WTC11 (cell line): Measurements from ENCODE around the gene AFAP1L1.

ENCODE experiments used
- AFF4 ChIP-seq: sonication (generic); formaldehyde crosslinking; IDR thresholded peaks from 2 replicates; pipeline ENCODE4 v1.8.1; 2023; ENCODE audit warnings: mild to moderate bottlenecking, missing genetic modification reagents, borderline replicate concordance
- ATF3 ChIP-seq: sonication (generic); formaldehyde crosslinking; conservative IDR thresholded peaks from 2 replicates; pipeline ENCODE4 v1.8.1; 2022; ENCODE audit warnings: mild to moderate bottlenecking, missing genetic modification reagents
- ELF4 ChIP-seq: sonication (generic); formaldehyde crosslinking; IDR thresholded peaks from 2 replicates; pipeline ENCODE4 v1.8.1; 2022; ENCODE audit warnings: low read depth, mild to moderate bottlenecking, moderate library complexity, missing genetic modification reagents
- ETV6 ChIP-seq: sonication (generic); formaldehyde crosslinking; IDR thresholded peaks from 2 replicates; pipeline ENCODE4 v1.8.1; 2022; ENCODE audit warnings: mild to moderate bottlenecking, missing genetic modification reagents
- HMGXB4 ChIP-seq: sonication (generic); formaldehyde crosslinking; IDR thresholded peaks from 2 replicates; pipeline ENCODE4 v1.8.1; 2023; ENCODE audit warnings: mild to moderate bottlenecking, moderate library complexity, missing genetic modification reagents
- IRF1 ChIP-seq: sonication (generic); formaldehyde crosslinking; IDR thresholded peaks from 2 replicates; pipeline ENCODE4 v1.8.0; 2023; ENCODE audit warnings: missing genetic modification reagents
- MLX ChIP-seq: sonication (generic); formaldehyde crosslinking; IDR thresholded peaks from 2 replicates; pipeline ENCODE4 v1.8.1; 2023; ENCODE audit warnings: mild to moderate bottlenecking, missing genetic modification reagents, moderate library complexity
- NR2C2 ChIP-seq: sonication (generic); formaldehyde crosslinking; IDR thresholded peaks from 2 replicates; pipeline ENCODE4 v1.8.0; 2022; ENCODE audit warnings: mild to moderate bottlenecking, missing genetic modification reagents
- SP1 ChIP-seq: sonication (generic); formaldehyde crosslinking; conservative IDR thresholded peaks from 2 replicates; pipeline ENCODE4 v1.8.1; 2022; ENCODE audit warnings: missing genetic modification reagents
- TEAD4 ChIP-seq: sonication (generic); formaldehyde crosslinking; IDR thresholded peaks from 2 replicates; pipeline ENCODE4 v1.8.0; 2022; ENCODE audit warnings: mild to moderate bottlenecking, missing genetic modification reagents
- ZNF232 ChIP-seq: sonication (generic); formaldehyde crosslinking; IDR thresholded peaks from 2 replicates; pipeline ENCODE4 v1.8.0; 2022; ENCODE audit warnings: mild to moderate bottlenecking, missing genetic modification reagents
- ZSCAN18 ChIP-seq: fragments of 250-450 bp; sonication (Bioruptor Pico); IDR thresholded peaks from 2 replicates; pipeline ENCODE4 v2.1.2; 2022; ENCODE audit warnings: mild to moderate bottlenecking, moderate library complexity
- TF ChIP-seq, protein P1 (sequence below): fragments of 200-600 bp; IDR thresholded peaks from 2 replicates; pipeline ENCODE4 v1.8.0; 2022; ENCODE audit warnings: antibody characterized with exemption
- TF ChIP-seq, protein P2 (sequence below): sonication (generic); formaldehyde crosslinking; IDR thresholded peaks from 2 replicates; pipeline ENCODE4 v1.8.0; 2022; ENCODE audit warnings: mild to moderate bottlenecking, missing genetic modification reagents

DNA sequence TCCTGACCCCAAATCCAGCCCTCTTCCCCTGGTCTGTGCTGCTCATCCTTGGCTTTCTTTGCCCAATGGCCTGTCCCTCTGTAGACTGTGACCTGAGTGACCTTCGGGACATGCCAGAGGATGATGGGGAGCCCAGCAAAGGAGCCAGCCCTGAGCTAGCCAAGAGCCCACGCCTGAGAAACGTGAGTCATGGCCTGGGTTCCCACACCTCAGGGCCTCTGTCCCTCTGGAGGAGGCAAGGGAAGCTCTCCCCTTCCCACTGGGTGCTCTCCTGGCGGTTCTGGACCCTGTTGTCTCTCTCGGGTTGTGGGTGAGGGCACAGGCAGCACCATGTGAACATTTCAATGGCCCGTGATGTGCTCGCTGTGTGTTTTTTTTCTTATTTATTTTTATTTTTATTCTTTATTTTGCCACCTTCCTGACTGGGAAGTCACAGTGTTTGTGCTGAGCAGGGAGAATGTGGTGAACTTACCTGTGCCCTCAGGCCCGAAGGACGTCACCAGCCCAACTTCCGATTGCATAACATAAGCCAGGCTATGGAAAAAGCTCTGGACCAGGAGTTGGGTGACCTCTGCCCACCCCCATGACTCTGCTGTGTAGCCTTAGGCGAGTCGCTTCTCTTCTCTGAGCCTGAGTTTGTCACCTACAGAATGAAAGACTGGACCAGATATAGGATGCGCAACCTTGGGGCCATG is 29.5 kb downstream of the AFAP1L1 start:
- TF ChIP-seq ZSCAN18 (no peak), IRF1 (CRISPR knock-in tag) (no peak), ELF4 (CRISPR knock-in tag) (no peak), ZNF232 (CRISPR knock-in tag) (no peak), SP1 (CRISPR knock-in tag) (no peak), TEAD4 (CRISPR knock-in tag) (no peak), AFF4 (CRISPR knock-in tag) (no peak), MLX (CRISPR knock-in tag) (no peak), NR2C2 (CRISPR knock-in tag) (no peak), HMGXB4 (CRISPR knock-in tag) (no peak), ATF3 (no peak), ETV6 (CRISPR knock-in tag) (no peak)
- TF ChIP-seq, protein P1, sequence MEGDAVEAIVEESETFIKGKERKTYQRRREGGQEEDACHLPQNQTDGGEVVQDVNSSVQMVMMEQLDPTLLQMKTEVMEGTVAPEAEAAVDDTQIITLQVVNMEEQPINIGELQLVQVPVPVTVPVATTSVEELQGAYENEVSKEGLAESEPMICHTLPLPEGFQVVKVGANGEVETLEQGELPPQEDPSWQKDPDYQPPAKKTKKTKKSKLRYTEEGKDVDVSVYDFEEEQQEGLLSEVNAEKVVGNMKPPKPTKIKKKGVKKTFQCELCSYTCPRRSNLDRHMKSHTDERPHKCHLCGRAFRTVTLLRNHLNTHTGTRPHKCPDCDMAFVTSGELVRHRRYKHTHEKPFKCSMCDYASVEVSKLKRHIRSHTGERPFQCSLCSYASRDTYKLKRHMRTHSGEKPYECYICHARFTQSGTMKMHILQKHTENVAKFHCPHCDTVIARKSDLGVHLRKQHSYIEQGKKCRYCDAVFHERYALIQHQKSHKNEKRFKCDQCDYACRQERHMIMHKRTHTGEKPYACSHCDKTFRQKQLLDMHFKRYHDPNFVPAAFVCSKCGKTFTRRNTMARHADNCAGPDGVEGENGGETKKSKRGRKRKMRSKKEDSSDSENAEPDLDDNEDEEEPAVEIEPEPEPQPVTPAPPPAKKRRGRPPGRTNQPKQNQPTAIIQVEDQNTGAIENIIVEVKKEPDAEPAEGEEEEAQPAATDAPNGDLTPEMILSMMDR = no peak
- TF ChIP-seq, protein P2, sequence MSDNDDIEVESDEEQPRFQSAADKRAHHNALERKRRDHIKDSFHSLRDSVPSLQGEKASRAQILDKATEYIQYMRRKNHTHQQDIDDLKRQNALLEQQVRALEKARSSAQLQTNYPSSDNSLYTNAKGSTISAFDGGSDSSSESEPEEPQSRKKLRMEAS (CRISPR knock-in tag) = no peak
